Spinal cord (tissue), 10 donors: ENCODE data around the gene CHAF1B. TPM values are rescaled to one million over a fixed set of nuclear protein-coding genes. Genes with fewer than 3 reads are reported as not detected.

Source experiments
- DNase-seq, 6 donors: peaks; one replicate each; pipeline versions ENCODE4 v3.0.0 to v3.0.0-alpha.2; 2013 to 2015; ENCODE audit warnings: low spot score in 6 of 6, low read depth in 4 of 6
- H3K27ac ChIP-seq: one replicate; pipeline ENCODE4 v1.5.1; 2013; ENCODE audit warnings: low read depth, low read length, control low read depth
- H3K27me3 ChIP-seq: one replicate; pipeline ENCODE4 v1.6.1; 2013; ENCODE audit warnings: low read length; ENCODE audit not compliant: control insufficient read depth, insufficient read depth
- H3K36me3 ChIP-seq: one replicate; pipeline ENCODE4 v1.6.1; 2013; ENCODE audit warnings: low read length; ENCODE audit not compliant: control insufficient read depth, insufficient read depth
- H3K4me1 ChIP-seq: one replicate; pipeline ENCODE4 v1.6.1; 2013; ENCODE audit warnings: low read length; ENCODE audit not compliant: control insufficient read depth, insufficient read depth
- H3K4me3 ChIP-seq: one replicate; pipeline ENCODE4 v1.5.1; 2013; ENCODE audit warnings: low read depth, low read length, control low read depth
- H3K9me3 ChIP-seq: one replicate; pipeline ENCODE4 v1.6.1; 2013; ENCODE audit warnings: low read length; ENCODE audit not compliant: control insufficient read depth, insufficient read depth
- WGBS: methylation state at CpG from one replicate; pipeline ENCODE4 v1.1.5; 2013; ENCODE audit warnings: missing lambda C conversion rate; ENCODE audit not compliant: insufficient coverage; 5-methylcytosine and 5-hydroxymethylcytosine counted together
- polyA plus RNA-seq, 2 donors: library from polyadenylated mRNA; unstranded; fragments of 120-200 nt; gene quantifications; one replicate each; pipeline ENCODE4 v1.2.1, GENCODE V29; 2013; ENCODE audit not compliant: insufficient read length in 2 of 2
- total RNA-seq, 2 donors: library from RNA; depleted of rRNA in 1 of 2; stranded (reverse); fragments of 120-200 nt in 1 of 2; fragments of >200 nt in 1 of 2; gene quantifications; one replicate each; pipeline versions ENCODE4 v1.2.3 to v1.2.4, GENCODE V29; 2013 to 2014
- donor health status: healthy.

CHAF1B gene
- total and polyA plus RNA-seq, 4 donors: 2.6 to 6.9 (median 4.8) TPM

- H3K27ac ChIP-seq: no peak overlapping the region
- no peaks in the 10 kb centered on the region for H3K9me3 ChIP-seq
- H3K36me3 ChIP-seq: no peaks in the 10 kb centered on the region
- no peak for DNase-seq
- no peaks in the 10 kb centered on the region for H3K27me3 ChIP-seq
- H3K4me1 ChIP-seq: peaks cover 6% of the 10 kb centered on the region
- no peak overlapping the region for H3K4me3 ChIP-seq
- 91% methylated on average over 3 of the region's 7 CpGs for WGBS
Observed at GRCh38 chr21:36433059-36433709, 48.0 kb downstream of the CHAF1B start.

- no peak for DNase-seq
- Histone ChIP-seq H3K9me3 (no peaks in the 10 kb centered on the region), H3K4me3 (no peak overlapping the region), H3K27me3 (no peaks in the 10 kb centered on the region), H3K36me3 (no peaks in the 10 kb centered on the region), H3K4me1 (no peaks in the 10 kb centered on the region), H3K27ac (no peak overlapping the region)
- 70% methylated on average over 3 of the region's 6 CpGs for WGBS
Observed at GRCh38 chr21:36434144-36434543, 49.0 kb downstream of the CHAF1B start.

- H3K9me3 ChIP-seq: no peaks in the 10 kb centered on the region
- H3K27ac ChIP-seq: no peak overlapping the region
- DNase-seq: no peak
- whole genome bisulfite sequencing: 100% methylated on average over 3 of the region's 5 CpGs
- no peak overlapping the region for H3K4me3 ChIP-seq
- no peaks in the 10 kb centered on the region for H3K36me3 ChIP-seq
- H3K4me1 ChIP-seq: no peaks in the 10 kb centered on the region
- H3K27me3 ChIP-seq: no peaks in the 10 kb centered on the region
Observed at GRCh38 chr21:36436829-36437744, 51.9 kb downstream of the CHAF1B start.

- no peak for DNase-seq
- H3K4me3 ChIP-seq: no peak overlapping the region
- no peak overlapping the region for H3K27ac ChIP-seq
- H3K4me1 ChIP-seq: no peaks in the 10 kb centered on the region
- H3K27me3 ChIP-seq: no peaks in the 10 kb centered on the region
- no peaks in the 10 kb centered on the region for H3K36me3 ChIP-seq
- WGBS: 77% methylated on average over 3 of the region's 6 CpGs
- H3K9me3 ChIP-seq: no peaks in the 10 kb centered on the region
Observed at GRCh38 chr21:36437745-36438128, 52.5 kb downstream of the CHAF1B start.

- Histone ChIP-seq H3K4me1 (no peaks in the 10 kb centered on the region), H3K36me3 (no peaks in the 10 kb centered on the region), H3K27ac (no peak overlapping the region), H3K9me3 (no peaks in the 10 kb centered on the region), H3K27me3 (no peaks in the 10 kb centered on the region), H3K4me3 (no peak overlapping the region)
- WGBS: 100% methylated on average over 6 of the region's 6 CpGs
- DNase-seq: no peak
Observed at GRCh38 chr21:36441715-36442114, 56.5 kb downstream of the CHAF1B start.

GRCh38 chr21:36446301-36446700 is 61.1 kb downstream of the CHAF1B start:
- WGBS: 63% methylated on average over 9 of the region's 10 CpGs
- DNase-seq: no peak
- no peaks in the 10 kb centered on the region for H3K36me3 ChIP-seq

GRCh38 chr21:36450511-36450910 is 65.3 kb downstream of the CHAF1B start:
- Histone ChIP-seq H3K4me1 (peaks cover 10% of the 10 kb centered on the region), H3K27me3 (no peaks in the 10 kb centered on the region), H3K9me3 (no peaks in the 10 kb centered on the region), H3K27ac (no peak overlapping the region), H3K36me3 (no peaks in the 10 kb centered on the region), H3K4me3 (no peak overlapping the region)
- no CpG with 5 or more reads among the region's 2 CpGs for WGBS
- no peak for DNase-seq

More at GRCh38 chr21:36446301-36446700, 61.1 kb downstream of the CHAF1B start:
- Histone ChIP-seq H3K4me3 (no peak overlapping the region), H3K4me1 (no peaks in the 10 kb centered on the region), H3K9me3 (no peaks in the 10 kb centered on the region), H3K27me3 (no peaks in the 10 kb centered on the region), H3K27ac (no peak overlapping the region)

- no peak overlapping the region for H3K27ac ChIP-seq
- WGBS: 100% methylated on average over 5 of the region's 8 CpGs
Observed at GRCh38 chr21:36451506-36451905, 66.3 kb downstream of the CHAF1B start.

GRCh38 chr21:36452281-36452825 is 67.2 kb downstream of the CHAF1B start:
- no peak overlapping the region for H3K4me3 ChIP-seq
- H3K4me1 ChIP-seq: peaks cover 10% of the 10 kb centered on the region
- no peaks in the 10 kb centered on the region for H3K27me3 ChIP-seq
- no peak overlapping the region for H3K27ac ChIP-seq
- 100% methylated on average over 1 of the region's 6 CpGs for WGBS
- DNase-seq: no peak
- H3K36me3 ChIP-seq: no peaks in the 10 kb centered on the region
- no peaks in the 10 kb centered on the region for H3K9me3 ChIP-seq

More at GRCh38 chr21:36451506-36451905, 66.3 kb downstream of the CHAF1B start:
- Histone ChIP-seq H3K9me3 (no peaks in the 10 kb centered on the region), H3K27me3 (no peaks in the 10 kb centered on the region), H3K36me3 (no peaks in the 10 kb centered on the region), H3K4me3 (no peak overlapping the region), H3K4me1 (peaks cover 10% of the 10 kb centered on the region)
- DNase-seq: no peak
